ENCODE data around the gene NKAIN4.
"Not testable (repeated sequence)": the region's sequence is repeated elsewhere in the genome, so short reads cannot be mapped to it uniquely, and the experiment has no call there.

The NKAIN4 gene

GRCh38 chr20:63228806-63229205 is 25.5 kb downstream of the NKAIN4 start:
- H3K4me3 ChIP-seq (ENCODE audit: low read depth in 1 of 2, low read length in 2 of 2) = no peak overlapping the region
- H3K4me1 ChIP-seq (ENCODE audit: control insufficient read depth in 1 of 2, insufficient read depth in 2 of 2, low read length in 2 of 2) = peaks cover 0 to 10% of the 10 kb centered on the region in 2 donors
- peaks cover 6% of the 10 kb centered on the region for H3K27me3 ChIP-seq (ENCODE audit: low read depth, low read length)
- no peak overlapping the region for H3K27ac ChIP-seq (ENCODE audit: low read length)
- H3K36me3 ChIP-seq (ENCODE audit: control insufficient read depth in 1 of 2, insufficient read depth in 2 of 2, low read length in 2 of 2) = no peaks in the 10 kb centered on the region
- H3K9me3 ChIP-seq (ENCODE audit: control insufficient read depth in 1 of 2, low read length in 2 of 2) = no peaks in the 10 kb centered on the region

- H3K4me3 ChIP-seq (ENCODE audit: low read depth in 1 of 2, low read length in 2 of 2) = no peak overlapping the region
- peaks cover 6% of the 10 kb centered on the region for H3K27me3 ChIP-seq (ENCODE audit: low read depth, low read length)
- no peaks in the 10 kb centered on the region for H3K9me3 ChIP-seq (ENCODE audit: control insufficient read depth in 1 of 2, low read length in 2 of 2)
- no peak overlapping the region for H3K27ac ChIP-seq (ENCODE audit: low read length)
- H3K4me1 ChIP-seq (ENCODE audit: control insufficient read depth in 1 of 2, insufficient read depth in 2 of 2, low read length in 2 of 2) = peaks cover 0 to 10% of the 10 kb centered on the region in 2 donors
- no peaks in the 10 kb centered on the region for H3K36me3 ChIP-seq (ENCODE audit: control insufficient read depth in 1 of 2, insufficient read depth in 2 of 2, low read length in 2 of 2)
Observed at GRCh38 chr20:63227260-63227659, 27.0 kb downstream of the NKAIN4 start.

- Histone ChIP-seq H3K9me3 (ENCODE audit: control insufficient read depth in 1 of 2, low read length in 2 of 2) (no peaks in the 10 kb centered on the region), H3K4me3 (ENCODE audit: low read depth in 1 of 2, low read length in 2 of 2) (no peak overlapping the region), H3K36me3 (ENCODE audit: control insufficient read depth in 1 of 2, insufficient read depth in 2 of 2, low read length in 2 of 2) (no peaks in the 10 kb centered on the region), H3K27me3 (ENCODE audit: low read depth, low read length) (peaks cover 6% of the 10 kb centered on the region), H3K27ac (ENCODE audit: low read length) (no peak overlapping the region), H3K4me1 (ENCODE audit: control insufficient read depth in 1 of 2, insufficient read depth in 2 of 2, low read length in 2 of 2) (peaks cover 0 to 10% of the 10 kb centered on the region in 2 donors)
Observed at GRCh38 chr20:63226042-63226943, 28.0 kb downstream of the NKAIN4 start.

DNA sequence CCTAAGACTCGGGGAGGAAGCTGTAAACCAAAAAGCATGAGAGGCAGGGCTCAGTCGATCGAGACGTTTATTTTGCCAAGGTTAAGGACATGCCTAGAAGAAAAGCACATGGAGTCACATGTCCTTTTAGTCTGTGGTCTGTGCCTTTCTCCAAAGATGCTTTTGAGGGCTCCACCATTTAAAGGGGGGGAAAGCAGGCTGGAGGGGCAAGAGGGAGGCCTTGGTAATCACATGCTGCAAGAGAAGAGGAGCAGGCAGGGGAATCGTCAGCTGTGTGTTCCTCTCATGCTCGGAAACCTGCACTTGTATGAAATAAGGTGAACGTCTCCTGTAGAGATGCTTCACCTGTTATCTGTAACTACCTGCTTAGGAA is 29.2 kb downstream of the NKAIN4 start:
- Histone ChIP-seq H3K9me3 (ENCODE audit: control insufficient read depth in 1 of 2, low read length in 2 of 2) (no peaks in the 10 kb centered on the region), H3K4me1 (ENCODE audit: control insufficient read depth in 1 of 2, insufficient read depth in 2 of 2, low read length in 2 of 2) (peaks cover 0 to 10% of the 10 kb centered on the region in 2 donors), H3K27me3 (ENCODE audit: low read depth, low read length) (peaks cover under 1% of the 10 kb centered on the region), H3K27ac (ENCODE audit: low read length) (no peak overlapping the region), H3K36me3 (ENCODE audit: control insufficient read depth in 1 of 2, insufficient read depth in 2 of 2, low read length in 2 of 2) (no peaks in the 10 kb centered on the region), H3K4me3 (ENCODE audit: low read depth in 1 of 2, low read length in 2 of 2) (no peak overlapping the region)

- H3K4me1 ChIP-seq (ENCODE audit: control insufficient read depth in 1 of 2, insufficient read depth in 2 of 2, low read length in 2 of 2) = peaks cover 0 to 10% of the 10 kb centered on the region in 2 donors
- H3K36me3 ChIP-seq (ENCODE audit: control insufficient read depth in 1 of 2, insufficient read depth in 2 of 2, low read length in 2 of 2) = no peaks in the 10 kb centered on the region
- no peaks in the 10 kb centered on the region for H3K9me3 ChIP-seq (ENCODE audit: control insufficient read depth in 1 of 2, low read length in 2 of 2)
- no peak overlapping the region for H3K27ac ChIP-seq (ENCODE audit: low read length)
- no peaks in the 10 kb centered on the region for H3K27me3 ChIP-seq (ENCODE audit: low read depth, low read length)
- H3K4me3 ChIP-seq (ENCODE audit: low read depth in 1 of 2, low read length in 2 of 2) = no peak overlapping the region
Observed at GRCh38 chr20:63224412-63225081, 29.7 kb downstream of the NKAIN4 start.

GRCh38 chr20:63223826-63224207 is 30.4 kb downstream of the NKAIN4 start:
- no peak overlapping the region for H3K4me3 ChIP-seq (ENCODE audit: low read depth in 1 of 2, low read length in 2 of 2)
- H3K4me1 ChIP-seq (ENCODE audit: control insufficient read depth in 1 of 2, insufficient read depth in 2 of 2, low read length in 2 of 2) = peaks cover 0 to 10% of the 10 kb centered on the region in 2 donors
- H3K27me3 ChIP-seq (ENCODE audit: low read depth, low read length) = no peaks in the 10 kb centered on the region
- H3K27ac ChIP-seq (ENCODE audit: low read length) = no peak overlapping the region
- H3K36me3 ChIP-seq (ENCODE audit: control insufficient read depth in 1 of 2, insufficient read depth in 2 of 2, low read length in 2 of 2) = no peaks in the 10 kb centered on the region
- no peaks in the 10 kb centered on the region for H3K9me3 ChIP-seq (ENCODE audit: control insufficient read depth in 1 of 2, low read length in 2 of 2)

GRCh38 chr20:63223121-63223825 is 31.0 kb downstream of the NKAIN4 start:
- Histone ChIP-seq H3K4me1 (ENCODE audit: control insufficient read depth in 1 of 2, insufficient read depth in 2 of 2, low read length in 2 of 2) (peaks cover 0 to 10% of the 10 kb centered on the region in 2 donors), H3K9me3 (ENCODE audit: control insufficient read depth in 1 of 2, low read length in 2 of 2) (no peaks in the 10 kb centered on the region), H3K27ac (ENCODE audit: low read length) (no peak overlapping the region), H3K4me3 (ENCODE audit: low read depth in 1 of 2, low read length in 2 of 2) (no peak overlapping the region), H3K36me3 (ENCODE audit: control insufficient read depth in 1 of 2, insufficient read depth in 2 of 2, low read length in 2 of 2) (no peaks in the 10 kb centered on the region), H3K27me3 (ENCODE audit: low read depth, low read length) (no peaks in the 10 kb centered on the region)

DNA sequence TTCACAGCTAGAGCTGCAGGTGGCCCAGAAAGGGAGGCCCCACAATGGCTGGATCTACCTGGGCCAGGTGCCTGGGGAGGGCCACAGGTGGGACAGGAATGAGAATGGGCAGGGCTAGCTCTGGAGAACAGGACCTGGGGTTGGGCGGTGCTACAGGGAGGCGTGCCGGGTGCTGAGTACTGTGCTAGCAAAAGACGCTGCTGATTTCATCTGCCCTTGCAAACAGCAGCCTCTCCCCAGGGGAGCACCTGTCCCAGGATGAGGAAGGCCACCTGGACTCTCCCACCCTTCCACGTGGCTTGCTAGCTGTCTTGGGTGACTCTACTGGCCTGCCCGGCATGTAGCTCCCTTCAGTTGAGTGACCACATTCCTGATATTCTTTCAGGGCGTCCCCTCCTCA is 31.7 kb downstream of the NKAIN4 start:
- Histone ChIP-seq H3K27me3 (ENCODE audit: low read depth, low read length) (no peaks in the 10 kb centered on the region), H3K36me3 (ENCODE audit: control insufficient read depth in 1 of 2, insufficient read depth in 2 of 2, low read length in 2 of 2) (no peaks in the 10 kb centered on the region), H3K9me3 (ENCODE audit: control insufficient read depth in 1 of 2, low read length in 2 of 2) (no peaks in the 10 kb centered on the region), H3K4me1 (ENCODE audit: control insufficient read depth in 1 of 2, insufficient read depth in 2 of 2, low read length in 2 of 2) (peaks cover 0 to 10% of the 10 kb centered on the region in 2 donors), H3K27ac (ENCODE audit: low read length) (no peak overlapping the region), H3K4me3 (ENCODE audit: low read depth in 1 of 2, low read length in 2 of 2) (no peak overlapping the region)

DNA sequence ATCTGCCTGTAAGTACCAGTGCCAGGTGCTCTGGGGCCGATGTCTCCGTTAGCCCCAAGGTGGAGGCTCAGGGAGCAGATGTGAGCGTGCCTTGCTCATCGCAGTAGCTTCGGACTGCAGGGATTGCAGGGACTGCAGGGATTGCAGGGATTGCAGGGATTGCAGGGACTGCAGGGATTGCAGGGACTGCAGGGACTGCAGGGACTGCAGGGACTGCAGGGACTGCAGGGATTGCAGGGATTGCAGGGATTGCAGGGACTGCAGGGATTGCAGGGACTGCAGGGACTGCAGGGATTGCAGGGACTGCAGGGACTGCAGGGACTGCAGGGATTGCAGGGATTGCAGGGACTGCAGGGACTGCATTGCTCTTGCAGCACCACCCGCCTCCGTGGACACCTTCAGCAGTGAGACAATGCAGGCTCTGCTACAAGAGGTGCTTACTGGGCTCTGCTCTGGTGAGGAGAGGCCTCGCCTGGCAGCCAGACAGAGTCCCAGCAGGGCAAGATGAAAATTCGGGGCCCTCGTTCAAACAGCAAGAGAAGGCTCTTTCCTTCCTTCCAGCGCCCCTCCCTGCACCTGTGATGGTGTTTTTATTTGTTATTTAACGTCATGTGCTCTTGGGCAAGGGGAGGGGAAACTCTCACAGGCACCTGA is 32.7 kb downstream of the NKAIN4 start:
- not testable (repeated sequence) for H3K27ac ChIP-seq (ENCODE audit: low read length); H3K27me3 ChIP-seq (ENCODE audit: low read depth, low read length); H3K9me3 ChIP-seq (ENCODE audit: control insufficient read depth in 1 of 2, low read length in 2 of 2); H3K36me3 ChIP-seq (ENCODE audit: control insufficient read depth in 1 of 2, insufficient read depth in 2 of 2, low read length in 2 of 2); H3K4me3 ChIP-seq (ENCODE audit: low read depth in 1 of 2, low read length in 2 of 2)
- H3K4me1 ChIP-seq (ENCODE audit: control insufficient read depth in 1 of 2, insufficient read depth in 2 of 2, low read length in 2 of 2) = peaks cover 4 to 14% of the 10 kb centered on the region in 2 donors

- Histone ChIP-seq H3K4me1 (ENCODE audit: control insufficient read depth in 1 of 2, insufficient read depth in 2 of 2, low read length in 2 of 2) (peaks cover 4 to 14% of the 10 kb centered on the region in 2 donors), H3K9me3 (ENCODE audit: control insufficient read depth in 1 of 2, low read length in 2 of 2) (no peaks in the 10 kb centered on the region), H3K36me3 (ENCODE audit: control insufficient read depth in 1 of 2, insufficient read depth in 2 of 2, low read length in 2 of 2) (no peaks in the 10 kb centered on the region), H3K27me3 (ENCODE audit: low read depth, low read length) (no peaks in the 10 kb centered on the region), H3K4me3 (ENCODE audit: low read depth in 1 of 2, low read length in 2 of 2) (no peak overlapping the region), H3K27ac (ENCODE audit: low read length) (no peak overlapping the region)
Observed at GRCh38 chr20:63220696-63221399, 33.4 kb downstream of the NKAIN4 start.

All from muscle layer of duodenum (tissue), 2 donors.